ENCODE data around the gene OBP2A. TPM values are rescaled to one million over a fixed set of nuclear protein-coding genes. Genes with fewer than 3 reads are reported as not detected.

OBP2A gene
- total RNA-seq, 6 donors from 2014 or later = not detected

- Histone ChIP-seq H3K4me3 (no peak overlapping the region), H3K36me3 (peaks cover 0 to 32% (median 23%) of the 10 kb centered on the region in 4 donors), H3K27ac (no peak overlapping the region), H3K9me3 (no peaks in the 10 kb centered on the region), H3K4me1 (peaks cover 0 to 13% (median 5%) of the 10 kb centered on the region in 4 donors), H3K27me3 (no peaks in the 10 kb centered on the region)
- DNase-seq (peak in 1 of 2 donors; percentile 49), ATAC-seq (ENCODE audit: low FRiP score in 2 of 2) (no peak)
- no peak for TF ChIP-seq POLR2A (IDR thresholded peaks at IDR 0.05)
- no peak for TF ChIP-seq EP300 (IDR thresholded peaks at IDR 0.05)
- no peak for TF ChIP-seq POLR2AphosphoS5 (IDR thresholded peaks at IDR 0.05)
- no peak for TF ChIP-seq CTCF (IDR thresholded peaks at IDR 0.05)
- 91 to 94% methylated on average over 10 to 23 of the region's 23 CpGs for WGBS, 2 donors
Measured at GRCh38 chr9:135507104-135508035, 38.6 kb upstream of the OBP2A start.

- H3K4me3 ChIP-seq = no peak overlapping the region
- WGBS, 2 donors = 87 to 88% methylated on average over 9 of the region's 9 CpGs
- peaks cover 0 to 22% (median 18%) of the 10 kb centered on the region in 4 donors for H3K36me3 ChIP-seq
- no peaks in the 10 kb centered on the region for H3K27me3 ChIP-seq
- TF ChIP-seq POLR2A (IDR thresholded peaks at IDR 0.05) (no peak), POLR2AphosphoS5 (IDR thresholded peaks at IDR 0.05) (no peak)
- DNase-seq (peak in 1 of 2 donors; percentile 16), ATAC-seq (ENCODE audit: low FRiP score in 2 of 2) (no peak)
- H3K27ac ChIP-seq = no peak overlapping the region
- H3K9me3 ChIP-seq = no peaks in the 10 kb centered on the region
- peaks cover 0 to 6% (median 4%) of the 10 kb centered on the region in 4 donors for H3K4me1 ChIP-seq
Measured at GRCh38 chr9:135508211-135508820, 37.6 kb upstream of the OBP2A start.

GRCh38 chr9:135509458-135509857 lies 36.5 kb upstream of the OBP2A start:
- TF ChIP-seq CTCF (IDR thresholded peaks at IDR 0.05) = no peak
- TF ChIP-seq POLR2AphosphoS5 (IDR thresholded peaks at IDR 0.05) = no peak
- no peak for TF ChIP-seq EP300 (IDR thresholded peaks at IDR 0.05)
- TF ChIP-seq POLR2A (IDR thresholded peaks at IDR 0.05) = no peak
- 90 to 95% methylated on average over 2 of the region's 2 CpGs for WGBS, 2 donors
- peaks cover 0 to 11% (median 8%) of the 10 kb centered on the region in 4 donors for H3K36me3 ChIP-seq
- DNase-seq (no peak), ATAC-seq (ENCODE audit: low FRiP score in 2 of 2) (no peak)
- H3K4me1 ChIP-seq = peaks cover 0 to 6% (median 3%) of the 10 kb centered on the region in 4 donors
- no peak overlapping the region for H3K27ac ChIP-seq
- no peaks in the 10 kb centered on the region for H3K9me3 ChIP-seq
- H3K4me3 ChIP-seq = no peak overlapping the region
- no peaks in the 10 kb centered on the region for H3K27me3 ChIP-seq

- Histone ChIP-seq H3K27ac (no peak overlapping the region), H3K9me3 (no peaks in the 10 kb centered on the region), H3K36me3 (no peaks in the 10 kb centered on the region), H3K4me1 (no peaks in the 10 kb centered on the region), H3K27me3 (no peaks in the 10 kb centered on the region), H3K4me3 (no peak overlapping the region)
- 77 to 82% methylated on average over 10 of the region's 10 CpGs for WGBS, 2 donors
- peak in 1 of 2 donors; percentile 2 for DNase-seq
- no peak for ATAC-seq (ENCODE audit: low FRiP score in 2 of 2)
- TF ChIP-seq EP300 (IDR thresholded peaks at IDR 0.05) = no peak
- TF ChIP-seq POLR2A (IDR thresholded peaks at IDR 0.05) = no peak
- TF ChIP-seq CTCF (IDR thresholded peaks at IDR 0.05) = no peak
- TF ChIP-seq POLR2AphosphoS5 (IDR thresholded peaks at IDR 0.05) = no peak
Measured at GRCh38 chr9:135512241-135512603, 33.7 kb upstream of the OBP2A start.

- no peak for ATAC-seq (ENCODE audit: low FRiP score in 2 of 2)
- no peaks in the 10 kb centered on the region for H3K9me3 ChIP-seq
Measured at GRCh38 chr9:135512904-135513303, 33.0 kb upstream of the OBP2A start.

More at GRCh38 chr9:135512904-135513303, 33.0 kb upstream of the OBP2A start:
- Histone ChIP-seq H3K4me1 (no peaks in the 10 kb centered on the region), H3K27ac (no peak overlapping the region), H3K27me3 (no peaks in the 10 kb centered on the region), H3K4me3 (no peak overlapping the region), H3K36me3 (no peaks in the 10 kb centered on the region)
- WGBS, 2 donors = 59 to 67% methylated on average over 7 of the region's 7 CpGs
- peak in 1 of 2 donors; percentile 18 for DNase-seq
- TF ChIP-seq EP300 (IDR thresholded peaks at IDR 0.05) (no peak), POLR2AphosphoS5 (IDR thresholded peaks at IDR 0.05) (no peak), POLR2A (IDR thresholded peaks at IDR 0.05) (no peak), CTCF (IDR thresholded peaks at IDR 0.05) (no peak)
